Measurements from ENCODE around the gene PHPT1.
"Not testable (repeated sequence)": the region's sequence is repeated elsewhere in the genome, so short reads cannot be mapped to it uniquely, and the experiment has no call there.

Gene PHPT1

DNA sequence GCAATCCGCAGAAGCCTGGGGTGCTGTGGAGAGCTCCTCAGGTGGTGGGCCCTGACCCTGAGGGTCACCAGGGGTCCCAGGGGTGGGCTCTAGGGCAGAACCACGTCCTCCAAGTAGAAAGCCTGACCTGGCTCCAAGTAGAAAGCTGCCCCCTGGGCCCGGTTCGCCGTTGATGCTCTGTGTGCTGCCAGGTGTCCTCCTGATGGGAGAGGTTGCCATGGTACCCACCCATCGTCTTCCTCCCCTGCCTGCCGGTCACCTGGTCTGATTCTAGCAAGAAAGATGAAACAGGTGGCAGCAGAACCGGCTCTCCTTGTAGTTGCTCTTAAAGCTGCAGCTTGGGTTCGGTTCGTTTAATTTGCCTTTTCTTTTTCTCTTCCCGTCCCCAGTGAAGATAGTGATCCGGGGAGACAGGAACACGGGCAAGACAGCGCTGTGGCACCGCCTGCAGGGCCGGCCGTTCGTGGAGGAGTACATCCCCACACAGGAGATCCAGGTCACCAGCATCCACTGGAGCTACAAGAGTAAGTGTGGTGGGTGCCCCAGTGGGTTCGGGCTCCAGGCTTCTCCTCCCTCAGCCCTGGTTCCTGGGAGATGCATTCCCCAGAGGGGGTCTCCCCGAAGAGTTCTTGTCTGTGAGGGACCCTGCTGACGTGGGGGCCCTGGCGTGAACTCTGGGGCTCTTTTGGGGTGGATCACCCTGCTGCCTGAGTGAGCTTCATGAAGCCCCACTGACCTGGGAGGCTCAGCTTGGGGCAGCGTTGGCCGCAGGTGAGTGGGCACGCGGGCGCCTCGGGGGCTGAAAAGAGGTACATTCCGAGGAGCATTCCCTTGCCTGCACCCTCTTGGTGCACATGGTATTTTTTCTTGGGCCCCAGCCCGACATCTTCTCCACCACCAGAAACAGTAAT is 25.8 kb upstream of the PHPT1 start:
- no peak for DNase-seq

DNA sequence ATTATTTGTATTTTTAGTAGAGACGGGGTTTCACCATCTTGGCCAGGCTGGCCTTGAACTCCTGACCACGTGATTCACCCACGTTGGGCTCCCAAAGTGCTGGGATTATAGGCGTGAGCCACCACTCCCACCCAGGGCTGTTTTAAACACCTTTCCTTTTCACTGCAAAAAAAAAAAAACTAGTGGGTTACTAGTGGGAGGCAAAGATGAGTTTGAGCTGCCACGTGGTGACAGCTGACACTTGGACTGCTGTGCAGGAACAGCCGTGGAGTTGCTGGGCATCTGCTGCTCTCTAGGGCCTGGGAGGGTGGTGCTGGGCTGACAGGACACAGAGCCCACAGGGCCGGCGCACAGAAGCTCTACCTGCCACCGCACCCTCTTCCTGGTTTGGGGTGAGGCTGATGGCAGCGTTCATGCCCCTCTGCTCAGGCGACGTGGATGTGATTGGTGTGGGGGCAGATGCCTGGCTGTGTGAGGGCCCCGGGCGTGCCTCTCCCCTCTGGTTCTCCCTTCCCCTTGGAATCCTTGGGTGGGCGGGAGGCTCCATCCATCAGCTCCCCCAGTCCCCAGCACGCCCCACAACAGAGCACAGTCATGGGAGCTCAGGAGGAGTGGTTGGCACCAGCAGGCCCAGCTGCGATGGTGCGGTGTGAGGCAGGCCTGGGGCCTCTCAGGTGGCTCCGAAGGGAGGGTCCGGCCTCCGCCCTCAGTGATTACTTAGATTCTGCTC is 24.5 kb upstream of the PHPT1 start:
- DNase-seq = no peak

DNA sequence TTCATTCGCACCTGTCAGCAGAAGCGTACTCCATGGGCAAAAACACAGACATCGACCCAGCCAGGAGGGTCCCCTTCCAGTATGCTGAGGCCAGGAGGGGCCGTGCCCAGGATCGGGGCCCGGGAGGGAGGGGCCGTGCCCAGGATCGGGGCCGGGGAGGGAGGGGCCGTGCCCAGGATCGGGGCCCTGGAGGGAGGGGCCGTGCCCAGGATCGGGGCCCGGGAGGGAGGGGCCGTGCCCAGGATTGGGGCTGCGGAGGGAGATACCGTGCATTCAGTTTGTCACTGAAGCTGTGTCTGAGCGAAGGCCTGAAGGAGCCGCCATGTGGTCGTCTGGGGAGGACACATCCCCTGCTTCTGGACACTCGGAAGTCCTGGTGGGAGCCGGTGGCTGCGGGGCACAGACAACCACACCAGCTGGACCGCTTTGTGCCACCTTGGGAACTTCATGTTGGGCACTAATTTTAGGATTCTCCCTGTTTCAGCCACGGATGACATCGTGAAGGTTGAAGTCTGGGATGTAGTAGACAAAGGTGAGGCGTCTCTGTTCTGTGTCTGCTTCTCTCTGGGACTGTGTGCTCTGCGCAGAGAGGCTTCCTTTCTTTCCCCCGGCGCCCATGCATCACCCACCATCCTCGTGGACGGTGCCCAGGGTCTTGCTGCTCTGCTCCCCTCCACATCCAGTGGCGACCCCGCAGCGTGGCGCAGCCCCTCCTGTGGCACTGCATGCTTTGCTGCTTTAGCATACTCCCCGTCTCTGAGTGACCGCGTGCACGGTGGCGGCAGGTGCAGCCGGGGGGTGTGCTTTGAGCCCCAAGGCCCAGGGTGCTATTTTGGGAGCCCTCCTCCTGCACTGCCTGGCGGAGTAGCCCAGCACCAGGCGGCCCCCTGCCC is 23.7 kb upstream of the PHPT1 start:
- DNase-seq = no peak

DNA sequence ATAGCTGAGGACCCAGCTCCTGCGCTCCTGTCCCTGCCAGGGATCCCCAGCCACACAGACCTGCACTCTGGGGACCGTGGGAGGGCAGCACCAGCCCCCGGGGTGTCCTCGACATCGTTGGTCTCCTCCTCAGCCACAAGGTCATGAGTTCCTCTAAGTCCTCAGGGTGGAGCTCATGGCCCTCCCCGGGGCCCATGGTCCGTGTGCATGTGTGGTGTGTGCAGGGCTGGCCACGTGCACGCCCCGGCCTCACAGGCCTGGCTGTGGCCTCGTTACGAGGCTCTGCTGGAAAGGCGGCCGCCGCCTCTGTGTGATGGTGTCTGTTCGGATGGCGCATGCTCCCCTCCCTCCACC is 23.0 kb upstream of the PHPT1 start:
- DNase-seq = no peak

DNA sequence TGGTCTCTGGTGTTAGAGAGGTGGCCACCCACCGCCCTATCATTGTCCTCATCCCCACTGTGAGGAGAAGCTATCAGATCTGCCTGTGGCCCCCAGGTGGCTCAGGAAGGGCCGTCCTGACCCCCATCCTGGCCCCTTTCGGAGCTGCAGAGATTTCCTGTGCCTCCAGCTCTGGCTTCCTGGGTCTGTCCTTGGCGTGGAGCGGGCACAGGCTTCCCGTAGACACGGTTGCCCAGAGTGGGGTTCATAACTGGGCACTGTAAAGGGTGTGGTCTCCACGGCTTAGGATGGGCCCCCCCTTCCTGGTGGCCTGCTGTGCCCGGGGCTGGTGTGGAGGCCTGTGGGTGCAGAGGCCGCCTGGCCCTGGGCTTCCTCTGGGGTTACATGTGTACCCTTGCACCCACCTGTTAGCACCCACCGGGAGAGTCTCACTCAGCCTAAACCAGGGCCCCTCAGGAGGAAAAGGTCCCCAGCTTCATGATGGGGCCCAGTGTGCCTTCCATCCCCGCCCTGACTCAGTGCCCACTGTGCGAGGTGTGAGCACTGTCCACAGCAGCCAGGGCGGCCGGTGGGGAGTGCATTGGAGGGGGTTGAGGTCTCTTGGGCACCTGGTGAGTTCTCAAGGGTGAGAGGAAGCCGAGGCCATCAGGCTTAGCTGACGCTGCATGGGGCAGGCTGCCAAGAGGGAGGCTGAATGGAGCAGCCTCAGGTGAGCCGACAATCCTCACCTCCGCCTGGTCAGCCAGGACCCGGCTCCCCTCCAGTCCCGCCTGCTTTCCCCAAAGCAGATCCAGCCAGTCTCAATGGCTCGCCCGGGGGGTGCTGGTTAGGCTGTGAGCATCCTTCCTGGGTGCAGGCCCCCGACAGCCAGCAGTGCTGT is 22.3 kb upstream of the PHPT1 start:
- no peak for DNase-seq

DNA sequence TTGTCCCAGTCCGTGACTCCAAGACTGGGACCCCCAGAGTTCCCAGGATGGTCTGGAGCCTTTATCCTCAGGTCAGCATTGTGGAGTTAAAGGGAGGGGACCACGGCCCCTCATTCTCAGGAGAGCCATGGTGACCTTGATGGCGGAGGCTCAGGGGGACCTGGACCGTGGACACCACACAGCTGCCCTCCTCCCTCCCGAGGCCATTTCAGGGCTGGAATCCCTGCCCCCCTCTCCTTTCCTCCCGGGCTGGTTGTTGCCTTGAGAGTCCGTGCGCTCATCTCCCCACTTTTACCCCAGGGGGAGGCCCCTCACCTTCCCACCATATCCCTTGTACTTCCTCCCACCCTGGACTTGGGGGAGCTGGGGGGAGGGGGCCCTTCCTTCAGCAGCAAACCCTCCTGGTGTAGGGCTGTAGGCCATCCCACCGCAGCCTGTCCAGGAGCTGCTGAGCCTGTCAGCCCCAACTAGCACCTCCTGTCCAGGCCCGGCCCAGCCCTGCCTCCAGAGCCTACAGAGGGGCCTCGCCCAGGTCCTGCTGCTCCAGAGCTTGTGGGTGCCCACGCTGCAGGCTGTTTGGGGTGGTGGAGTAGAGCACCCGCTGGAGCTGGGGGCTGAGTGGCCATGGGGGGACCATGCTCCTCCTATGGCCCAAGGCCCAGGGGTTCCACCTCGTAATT is 21.3 kb upstream of the PHPT1 start:
- no peak for DNase-seq

DNA sequence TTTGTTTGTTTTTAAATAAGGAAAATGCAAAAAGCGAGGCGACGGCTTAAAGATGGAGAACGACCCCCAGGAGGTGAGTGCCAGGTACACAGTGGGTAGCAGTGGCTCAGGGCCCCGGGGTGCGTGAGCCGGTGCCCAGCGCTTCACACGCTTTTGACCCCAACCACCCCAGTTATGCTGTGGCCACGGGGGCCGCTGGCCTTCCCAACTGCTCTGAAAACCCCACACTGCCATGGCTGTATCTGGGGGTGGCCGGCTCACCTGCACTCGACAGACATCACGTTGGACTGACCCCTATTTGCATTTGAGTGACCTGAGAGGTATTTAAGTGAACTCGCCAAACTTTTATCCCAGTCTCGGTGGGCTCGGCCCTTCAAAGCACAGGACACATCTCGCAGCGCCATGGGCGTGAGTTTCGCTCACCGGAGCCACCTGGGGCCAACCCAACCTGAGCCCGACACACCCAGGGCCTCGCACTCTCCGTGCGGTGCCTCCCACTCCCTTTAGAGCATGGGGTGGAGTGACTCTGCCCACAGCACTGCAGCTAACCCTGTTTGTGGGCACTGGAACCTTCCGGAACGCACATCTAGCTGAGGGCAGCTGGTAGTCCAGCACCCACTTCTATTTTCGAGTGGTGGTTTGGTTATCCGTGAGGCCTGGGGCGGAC is 20.6 kb upstream of the PHPT1 start:
- no peak for DNase-seq

DNA sequence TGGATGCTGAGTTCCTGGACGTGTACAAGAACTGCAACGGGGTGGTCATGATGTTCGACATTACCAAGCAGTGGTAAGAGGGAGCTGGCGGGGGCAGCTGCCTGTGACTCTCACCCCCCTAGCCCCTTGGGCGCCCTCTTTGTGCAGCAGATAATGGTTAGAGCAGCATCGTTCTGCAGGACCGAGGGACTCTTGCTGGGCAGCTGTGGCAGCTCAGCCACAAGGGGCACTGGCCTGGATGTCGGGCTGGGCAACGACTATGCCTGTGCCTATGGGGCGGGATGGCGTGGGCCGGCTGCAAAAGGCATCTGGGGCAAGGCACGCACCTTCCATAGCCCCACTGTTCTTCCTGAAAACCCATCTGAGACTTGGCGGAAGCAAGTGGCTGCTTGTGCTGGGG is 19.8 kb upstream of the PHPT1 start:
- DNase-seq = no peak

DNA sequence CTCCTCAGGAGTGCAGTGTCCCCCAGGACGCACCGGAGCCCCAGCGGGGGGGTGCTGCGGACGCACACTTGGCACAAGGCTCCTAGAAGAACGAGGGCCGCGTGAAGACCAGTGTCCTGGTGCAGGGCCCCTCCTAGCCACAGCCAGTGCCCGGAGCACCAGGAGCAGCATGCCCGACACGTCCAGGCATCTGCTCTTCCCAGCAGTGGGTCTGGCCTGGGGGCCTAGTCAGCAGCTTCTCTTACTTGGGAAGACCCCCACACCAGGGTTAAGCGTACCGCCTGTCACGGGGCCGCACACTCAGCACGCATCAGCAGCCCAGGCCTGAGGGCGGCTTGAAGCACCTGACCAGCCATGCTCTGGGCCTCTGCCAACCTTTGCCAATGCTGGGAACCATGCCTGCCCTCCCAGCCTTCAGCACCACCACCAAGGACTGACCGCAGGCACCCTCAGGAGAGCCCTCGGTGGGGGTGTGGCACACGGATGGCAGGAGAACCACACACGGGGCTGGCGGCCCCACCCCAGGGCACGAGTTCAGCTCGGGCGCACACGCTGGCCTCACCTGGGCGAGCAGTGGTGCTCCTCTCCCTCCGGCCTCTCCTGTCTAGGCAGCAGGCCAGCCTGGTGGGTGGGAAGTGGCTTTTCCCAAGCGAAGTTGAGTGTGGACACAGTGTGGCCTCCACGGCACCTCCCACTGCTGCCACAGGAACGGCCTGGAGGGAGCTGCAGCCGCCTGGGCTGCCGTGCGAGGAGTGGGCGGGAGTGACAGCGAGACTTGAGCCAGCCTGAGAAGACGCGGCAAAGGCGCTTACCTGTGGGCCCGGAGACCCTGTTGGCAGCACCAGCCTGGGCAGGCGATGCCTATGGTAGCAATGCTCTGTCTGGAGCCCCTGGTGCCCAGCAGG is 19.0 kb upstream of the PHPT1 start:
- no peak for DNase-seq

DNA sequence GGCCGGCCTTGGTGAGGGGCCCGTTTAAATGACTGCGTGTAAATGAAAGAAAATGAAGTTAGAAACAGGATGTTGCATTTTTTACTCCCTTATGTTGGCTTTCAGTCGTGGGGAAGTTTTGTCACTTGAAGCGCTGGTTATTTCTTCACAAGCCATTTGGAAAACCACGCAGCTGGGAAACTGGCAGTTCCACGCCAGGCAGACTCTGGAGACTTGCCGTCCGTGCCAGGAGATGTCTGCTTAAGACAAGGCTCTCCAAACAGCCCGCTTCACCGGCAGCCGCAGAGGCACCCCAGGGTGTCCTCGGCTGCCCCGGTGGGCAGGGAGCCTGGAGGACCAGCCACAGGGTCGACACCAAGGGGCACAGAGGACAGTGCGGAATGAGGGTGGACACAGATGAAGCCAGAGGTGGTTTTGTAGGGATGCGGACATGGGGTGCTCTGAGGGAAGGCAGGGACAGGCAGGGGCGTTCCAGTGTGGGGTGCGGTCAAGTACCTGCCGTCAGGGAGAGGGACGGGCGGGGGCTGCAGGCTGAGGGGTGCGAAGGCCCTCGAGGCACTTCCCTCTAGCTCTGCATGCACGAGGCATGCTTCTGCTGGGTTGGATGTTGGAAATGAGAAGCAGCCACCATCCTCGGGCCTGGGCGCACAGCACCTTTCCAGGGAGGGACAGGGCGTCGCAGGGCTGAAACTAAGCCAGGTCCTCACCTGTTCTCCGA is 18.0 kb upstream of the PHPT1 start:
- no peak for DNase-seq

DNA sequence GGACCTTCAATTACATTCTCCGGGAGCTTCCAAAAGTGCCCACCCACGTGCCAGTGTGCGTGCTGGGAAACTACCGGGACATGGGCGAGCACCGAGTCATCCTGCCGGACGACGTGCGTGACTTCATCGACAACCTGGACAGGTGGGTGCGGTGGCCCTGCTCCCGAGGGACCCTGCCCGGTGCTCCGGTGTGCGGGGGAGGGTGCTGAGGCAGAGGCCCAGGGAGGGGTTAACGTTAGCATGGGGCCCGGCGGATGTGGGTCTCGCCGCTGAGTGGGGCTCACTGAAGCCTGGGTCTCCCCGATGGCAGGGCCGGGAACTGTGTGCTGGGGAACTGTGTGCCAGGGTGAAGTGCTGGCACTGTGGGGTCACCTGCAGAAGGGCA is 17.5 kb upstream of the PHPT1 start:
- DNase-seq = no peak

DNA sequence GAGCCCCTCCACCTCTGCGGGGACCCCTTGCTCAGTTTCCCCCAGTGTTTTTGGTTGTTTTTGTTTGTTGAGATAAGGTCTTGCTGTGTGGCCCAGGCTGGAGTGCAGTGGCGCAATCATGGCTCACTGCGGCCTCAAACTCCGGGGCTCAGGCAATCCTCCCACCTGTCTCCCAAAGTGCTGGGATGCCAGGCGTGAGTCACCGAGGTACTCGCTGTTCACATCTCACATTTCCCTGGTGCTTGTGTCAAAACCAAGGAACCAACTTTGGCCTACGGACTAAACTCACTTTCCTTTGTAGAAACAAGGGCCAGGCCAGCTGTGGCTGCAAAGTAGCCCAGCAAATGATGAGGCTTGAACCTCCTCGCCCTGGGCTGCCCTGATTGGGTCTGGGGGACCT is 16.6 kb upstream of the PHPT1 start:
- no peak for DNase-seq

DNA sequence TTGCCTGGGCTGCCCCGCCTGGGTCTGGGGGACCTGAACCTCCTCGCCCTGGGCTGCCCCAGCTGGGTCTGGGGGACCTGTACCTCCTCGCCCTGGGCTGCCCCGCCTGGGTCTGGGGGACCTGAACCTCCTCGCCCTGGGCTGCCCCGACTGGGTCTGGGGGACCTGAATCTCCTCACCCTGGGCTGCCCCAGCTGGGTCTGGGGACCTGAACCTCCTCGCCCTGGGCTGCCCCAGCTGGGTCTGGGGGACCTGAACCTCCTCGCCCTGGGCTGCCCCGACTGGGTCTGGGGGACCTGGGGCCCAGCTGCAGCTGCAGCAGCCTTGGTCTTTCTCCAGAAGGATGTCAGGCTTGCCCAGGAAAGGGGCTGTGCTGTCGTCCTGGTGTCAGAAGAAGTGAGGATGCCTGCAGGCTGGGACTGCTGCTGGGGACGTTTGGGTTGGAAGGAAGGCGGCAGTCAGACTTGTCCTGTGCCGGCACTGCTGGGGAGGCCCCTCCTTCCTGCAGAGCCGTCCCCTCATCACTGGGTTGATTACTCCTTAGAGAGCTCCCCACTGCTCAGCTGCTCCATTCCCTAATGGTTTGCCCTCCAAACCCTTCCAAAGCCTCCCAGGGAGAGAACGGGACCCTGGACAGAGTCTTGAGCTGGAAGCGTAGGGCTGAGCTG is 15.7 kb upstream of the PHPT1 start:
- DNase-seq = not testable (repeated sequence)

DNA sequence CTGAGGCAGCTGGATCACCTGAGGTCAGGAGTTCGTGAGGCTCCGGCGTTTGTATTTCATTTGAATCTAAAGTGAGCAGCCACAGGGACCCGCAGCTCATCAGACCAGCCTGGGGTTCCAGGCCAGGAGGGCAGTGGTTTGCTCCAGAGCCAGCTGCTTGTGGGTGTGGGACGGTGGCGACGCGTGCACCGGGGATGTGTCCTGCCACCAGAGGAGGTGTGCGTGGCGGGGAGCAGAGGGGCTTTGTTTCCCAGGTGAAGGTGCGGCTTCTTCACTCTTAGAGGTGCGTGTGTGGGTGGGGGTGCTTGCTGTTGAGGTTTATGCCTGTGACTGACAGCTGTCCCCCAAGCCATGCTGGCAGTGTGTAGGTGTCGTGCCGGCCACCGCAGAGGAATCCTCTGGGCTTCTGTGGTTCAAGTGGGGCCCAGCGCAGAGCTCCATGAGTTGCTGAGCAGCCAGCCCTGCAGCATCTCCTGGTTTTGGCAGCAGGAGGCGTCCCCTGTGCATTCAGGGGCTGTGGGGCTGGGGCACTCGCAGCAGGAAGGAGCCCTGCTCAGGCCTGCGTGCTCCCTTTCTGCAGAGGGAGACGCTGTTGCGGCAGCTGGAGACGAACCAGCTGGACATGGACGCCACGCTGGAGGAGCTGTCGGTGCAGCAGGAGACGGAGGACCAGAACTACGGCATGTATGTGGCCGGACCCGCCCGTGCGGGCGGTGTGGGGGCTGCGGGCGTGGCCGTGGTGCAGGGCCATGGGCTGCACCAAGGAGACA is 13.9 kb upstream of the PHPT1 start:
- no peak for DNase-seq

DNA sequence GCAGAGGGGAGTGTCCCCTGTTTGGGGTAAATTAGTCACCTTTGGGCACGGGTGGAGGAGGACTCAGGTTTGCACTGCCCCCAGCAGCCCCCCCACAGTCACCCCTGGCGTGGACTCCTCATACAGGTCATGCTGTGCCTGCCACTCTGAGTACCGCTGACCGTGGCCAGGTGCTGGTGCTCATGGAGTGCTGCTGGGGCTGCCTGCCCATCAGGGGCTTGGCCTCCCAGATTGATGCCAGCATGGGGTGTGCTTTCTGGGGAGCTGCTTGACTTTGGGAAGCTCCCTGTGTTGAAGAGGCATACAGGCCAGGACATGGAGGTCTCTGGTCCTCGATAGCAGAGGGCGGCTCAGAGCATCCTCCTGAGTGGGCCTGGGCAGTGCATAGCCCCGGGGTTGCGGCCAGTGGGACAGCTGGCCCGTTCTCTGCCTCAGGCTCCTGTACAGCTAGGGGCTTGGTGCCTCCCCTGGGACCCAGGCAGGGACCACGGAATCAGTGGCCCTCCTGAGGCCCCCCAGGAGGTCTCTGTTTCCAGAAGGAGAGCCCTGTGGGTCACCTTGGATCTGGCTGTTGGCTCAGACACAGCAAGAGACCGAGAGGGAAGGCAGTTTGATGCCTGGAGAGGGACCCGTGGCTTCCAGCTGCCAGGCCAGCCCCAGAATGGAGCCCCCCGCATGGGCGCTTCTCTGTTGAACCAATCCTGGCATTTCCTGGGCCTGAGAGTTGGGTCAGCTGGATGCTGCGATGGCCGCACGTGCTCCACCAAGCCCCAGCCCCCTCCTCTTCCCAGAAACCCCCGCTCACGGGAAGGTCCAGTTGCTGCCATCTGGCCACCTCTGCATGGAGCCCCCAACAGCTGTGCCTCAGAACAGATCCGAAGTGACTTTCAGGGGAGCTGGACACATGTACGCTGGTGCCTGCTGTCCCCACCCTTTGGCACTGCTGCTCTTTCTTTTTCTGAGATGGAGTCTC is 13.0 kb upstream of the PHPT1 start:
- DNase-seq = no peak

DNA sequence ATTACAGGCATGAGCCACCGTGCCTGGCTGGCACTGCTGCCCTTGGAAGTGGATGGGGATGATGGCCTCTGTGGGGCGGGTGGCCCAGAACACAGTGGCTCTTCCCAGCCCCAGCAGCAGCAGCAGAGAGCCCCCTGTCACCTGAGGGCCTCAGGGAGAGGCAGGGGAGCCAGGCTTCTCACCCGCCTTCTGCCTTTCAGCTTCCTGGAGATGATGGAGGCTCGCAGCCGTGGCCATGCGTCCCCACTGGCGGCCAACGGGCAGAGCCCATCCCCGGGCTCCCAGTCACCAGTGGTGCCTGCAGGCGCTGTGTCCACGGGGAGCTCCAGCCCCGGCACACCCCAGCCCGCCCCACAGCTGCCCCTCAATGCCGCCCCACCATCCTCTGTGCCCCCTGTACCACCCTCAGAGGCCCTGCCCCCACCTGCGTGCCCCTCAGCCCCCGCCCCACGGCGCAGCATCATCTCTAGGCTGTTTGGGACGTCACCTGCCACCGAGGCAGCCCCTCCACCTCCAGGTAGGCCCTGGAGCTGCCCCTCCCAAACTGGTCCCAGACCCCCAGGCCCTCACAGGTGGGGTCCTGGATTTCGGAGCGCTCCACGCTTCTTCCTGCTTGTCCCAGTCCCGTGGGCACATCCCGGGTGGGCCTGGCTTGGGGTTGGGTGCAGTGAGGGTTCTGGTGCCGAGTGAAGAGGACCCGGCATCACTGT is 11.9 kb upstream of the PHPT1 start:
- no peak for DNase-seq
